ENCODE data around the gene BRD2.

Gene BRD2

DNA sequence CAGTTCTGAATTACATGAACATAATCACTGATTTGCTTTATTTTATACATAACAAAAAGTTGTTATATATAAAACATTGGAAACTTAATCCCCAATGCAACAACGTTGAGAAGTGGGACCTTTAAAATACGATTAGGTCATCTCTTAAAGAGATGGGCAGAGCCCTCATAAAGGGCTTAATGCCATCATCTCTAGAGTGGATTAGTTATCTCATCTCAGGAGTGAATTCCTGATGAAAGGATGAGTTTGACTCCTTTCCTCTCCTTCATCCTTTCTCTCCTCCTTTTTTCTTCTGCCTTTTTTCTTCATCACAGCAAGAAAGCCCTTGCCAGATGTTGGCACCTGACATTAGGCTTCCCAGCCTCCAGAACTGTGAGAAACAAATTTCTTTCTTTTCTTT is 27.1 kb downstream of the BRD2 start:
- TF ChIP-seq, protein P1, sequence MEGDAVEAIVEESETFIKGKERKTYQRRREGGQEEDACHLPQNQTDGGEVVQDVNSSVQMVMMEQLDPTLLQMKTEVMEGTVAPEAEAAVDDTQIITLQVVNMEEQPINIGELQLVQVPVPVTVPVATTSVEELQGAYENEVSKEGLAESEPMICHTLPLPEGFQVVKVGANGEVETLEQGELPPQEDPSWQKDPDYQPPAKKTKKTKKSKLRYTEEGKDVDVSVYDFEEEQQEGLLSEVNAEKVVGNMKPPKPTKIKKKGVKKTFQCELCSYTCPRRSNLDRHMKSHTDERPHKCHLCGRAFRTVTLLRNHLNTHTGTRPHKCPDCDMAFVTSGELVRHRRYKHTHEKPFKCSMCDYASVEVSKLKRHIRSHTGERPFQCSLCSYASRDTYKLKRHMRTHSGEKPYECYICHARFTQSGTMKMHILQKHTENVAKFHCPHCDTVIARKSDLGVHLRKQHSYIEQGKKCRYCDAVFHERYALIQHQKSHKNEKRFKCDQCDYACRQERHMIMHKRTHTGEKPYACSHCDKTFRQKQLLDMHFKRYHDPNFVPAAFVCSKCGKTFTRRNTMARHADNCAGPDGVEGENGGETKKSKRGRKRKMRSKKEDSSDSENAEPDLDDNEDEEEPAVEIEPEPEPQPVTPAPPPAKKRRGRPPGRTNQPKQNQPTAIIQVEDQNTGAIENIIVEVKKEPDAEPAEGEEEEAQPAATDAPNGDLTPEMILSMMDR (IDR thresholded peaks at IDR 0.05; ENCODE audit: control insufficient read depth, insufficient read depth, low read depth, low read length, missing control alignments), result no peak
- no peak for DNase-seq (ENCODE audit: low read depth)
- no peak overlapping the region for H3K4me3 ChIP-seq (ENCODE audit: control insufficient read depth, low read depth, low read length)

DNA sequence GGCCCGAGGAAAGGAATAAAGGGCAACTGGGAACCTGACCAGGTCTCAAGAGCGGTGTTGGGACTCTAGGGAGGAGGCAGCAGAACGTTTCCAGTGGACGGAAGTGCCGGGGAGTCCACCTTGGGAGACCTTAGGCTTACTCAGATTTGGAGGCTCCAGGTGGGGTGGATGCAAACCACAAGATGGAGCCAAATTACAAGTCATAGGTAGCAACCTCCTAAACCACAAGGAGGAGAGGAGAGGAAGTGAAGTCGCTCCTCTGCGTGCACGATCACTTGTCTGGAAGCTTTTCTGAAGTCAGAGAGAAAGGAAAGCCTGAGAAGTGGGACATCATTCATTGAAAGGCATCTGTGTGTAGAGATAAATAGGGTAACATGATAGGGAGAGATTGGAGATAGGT is 31.7 kb downstream of the BRD2 start:
- TF ChIP-seq, protein P1 (IDR thresholded peaks at IDR 0.05; ENCODE audit: control insufficient read depth, insufficient read depth, low read depth, low read length, missing control alignments), result no peak
- no peak for DNase-seq (ENCODE audit: low read depth)
- H3K4me3 ChIP-seq (ENCODE audit: control insufficient read depth, low read depth, low read length), result no peak overlapping the region

DNA sequence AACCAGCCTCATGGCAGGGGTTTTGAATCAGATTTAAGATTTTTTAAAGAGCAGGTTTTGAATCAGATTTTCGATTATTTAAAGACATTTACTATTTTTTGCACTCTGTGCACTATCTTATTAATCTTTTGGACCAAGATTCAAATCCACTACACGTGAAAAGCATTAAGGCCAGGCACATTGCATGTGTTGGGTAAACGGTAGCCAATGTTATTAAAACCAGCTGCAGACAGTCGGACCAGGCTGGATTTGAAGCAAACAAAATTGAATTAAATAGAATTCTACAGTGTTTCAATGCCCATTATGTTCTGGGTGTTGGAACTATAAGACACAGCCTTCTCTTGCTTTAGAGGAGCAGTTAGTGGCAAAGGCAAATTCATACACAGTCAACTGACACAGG is 33.3 kb downstream of the BRD2 start:
- no peak overlapping the region for H3K4me3 ChIP-seq (ENCODE audit: control insufficient read depth, low read depth, low read length)
- no peak for DNase-seq (ENCODE audit: low read depth)
- TF ChIP-seq, protein P1 (IDR thresholded peaks at IDR 0.05; ENCODE audit: control insufficient read depth, insufficient read depth, low read depth, low read length, missing control alignments), result no peak

DNA sequence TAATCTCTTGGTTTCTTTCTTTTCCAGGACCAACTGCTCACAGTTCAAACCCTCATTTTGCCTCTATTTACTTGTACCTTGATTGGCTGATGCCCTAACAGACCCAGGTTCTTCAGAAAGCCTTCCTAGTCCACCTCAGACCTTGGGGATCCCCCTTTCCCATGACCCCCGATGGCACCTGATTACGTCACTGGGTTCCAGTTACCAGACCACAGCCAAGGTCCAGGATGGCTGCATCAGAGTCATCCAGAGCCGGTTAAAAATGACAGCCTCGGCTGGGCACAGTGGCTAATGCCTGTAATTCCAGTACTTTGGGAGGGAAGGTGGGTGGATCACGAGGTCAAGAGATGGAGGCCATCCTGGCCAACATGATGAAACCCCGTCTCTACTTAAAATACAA is 36.5 kb downstream of the BRD2 start:
- no peak for DNase-seq (ENCODE audit: low read depth)
- TF ChIP-seq, protein P1 (IDR thresholded peaks at IDR 0.05; ENCODE audit: control insufficient read depth, insufficient read depth, low read depth, low read length, missing control alignments), result no peak
- no peak overlapping the region for H3K4me3 ChIP-seq (ENCODE audit: control insufficient read depth, low read depth, low read length)

DNA sequence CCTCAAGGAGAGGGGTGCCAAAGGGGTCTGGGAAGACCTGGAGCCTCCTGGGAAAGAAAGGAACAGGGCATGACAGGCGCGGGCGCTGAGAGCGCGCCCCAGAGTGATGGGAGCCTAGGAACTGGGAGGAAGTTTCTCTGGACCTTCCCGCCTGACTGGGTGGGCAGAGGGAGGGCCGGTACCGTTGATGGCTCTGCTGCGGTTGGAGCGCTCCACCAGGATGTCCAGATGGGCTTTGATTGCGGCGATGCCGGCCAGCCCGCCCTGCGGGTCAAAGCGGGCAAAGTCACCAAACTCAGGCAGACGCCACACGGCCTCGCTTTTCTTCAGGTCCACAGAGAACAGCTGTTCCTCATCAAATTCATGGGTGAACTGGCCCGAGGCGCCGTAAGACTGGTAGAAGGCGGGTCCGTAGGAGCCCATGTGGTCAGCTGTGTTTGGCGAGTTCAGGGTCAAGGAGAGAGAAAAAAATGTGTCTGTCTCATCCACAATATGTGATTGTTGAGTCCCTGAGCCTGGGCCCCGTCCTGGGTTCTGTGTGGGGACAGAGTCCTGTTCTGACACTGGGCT is 39.5 kb downstream of the BRD2 start:
- no peak overlapping the region for H3K4me3 ChIP-seq (ENCODE audit: control insufficient read depth, low read depth, low read length)
- TF ChIP-seq, protein P1 (IDR thresholded peaks at IDR 0.05; ENCODE audit: control insufficient read depth, insufficient read depth, low read depth, low read length, missing control alignments), result no peak

DNA sequence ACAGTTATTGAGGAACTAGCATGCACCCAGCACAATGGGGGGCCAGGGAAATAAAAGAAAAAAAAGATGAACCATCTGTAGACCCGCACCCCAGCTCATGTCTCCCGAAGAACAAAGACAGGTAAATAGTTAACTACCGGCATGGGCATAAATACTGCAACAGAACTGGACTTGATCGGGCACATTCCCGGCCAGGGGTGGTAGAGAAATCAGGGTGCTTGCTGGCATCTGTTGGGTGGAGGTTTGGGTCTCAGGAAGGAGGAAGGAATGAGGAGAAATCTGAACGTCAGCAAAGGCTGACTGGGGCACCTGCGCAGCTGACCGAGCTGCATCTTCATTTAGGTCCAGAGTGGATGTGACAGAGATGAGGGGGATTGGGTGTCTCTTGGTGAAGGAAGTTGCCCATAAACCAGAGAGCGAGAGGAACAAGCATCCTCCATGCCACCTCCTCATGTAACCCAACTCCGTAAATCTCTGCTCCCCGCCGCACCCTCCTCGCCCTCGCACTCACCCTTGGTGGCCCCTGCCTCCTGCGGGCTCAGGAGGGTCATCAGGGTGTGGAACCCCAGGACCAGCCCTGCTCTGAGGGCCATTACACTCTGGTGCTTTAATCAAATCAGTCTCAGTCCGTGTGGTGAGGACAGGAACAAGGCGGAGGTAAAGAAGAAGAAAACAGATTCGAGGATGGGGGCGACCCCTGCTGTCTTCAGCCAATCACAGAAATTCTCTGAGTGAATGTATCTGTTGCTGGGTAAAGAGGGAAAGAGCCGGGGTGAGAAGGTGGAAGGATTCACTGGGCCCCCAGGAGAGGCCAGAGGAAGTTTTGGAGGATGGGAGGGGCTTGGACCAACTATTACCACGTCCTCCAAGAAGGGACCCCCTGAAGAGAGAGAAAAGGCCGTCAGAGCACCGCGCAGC is 40.8 kb downstream of the BRD2 start, which contains the start of gene HLA-DOA:
TSS of gene HLA-DOA (minus strand) at position 648 of the 918 bp plus-strand sequence.
- no peak for DNase-seq (ENCODE audit: low read depth)
- H3K4me3 ChIP-seq (ENCODE audit: control insufficient read depth, low read depth, low read length), result no peak within 1 kb of the TSS
- TF ChIP-seq, protein P1 (IDR thresholded peaks at IDR 0.05; ENCODE audit: control insufficient read depth, insufficient read depth, low read depth, low read length, missing control alignments), result no peak

More for the DNA sequence above, 39.5 kb downstream of the BRD2 start:
- DNase-seq (ENCODE audit: low read depth), result no peak
